Fibroblast of pulmonary artery (primary cell): ENCODE data around the gene FAM180B.
"Not testable (repeated sequence)": the region's sequence is repeated elsewhere in the genome, so short reads cannot be mapped to it uniquely, and the experiment has no call there.

ENCODE experiments used
- DNase-seq: peaks from one replicate; pipeline ENCODE4 v3.0.0-alpha.2; 2010; ENCODE audit warnings: low read depth
- H3K4me3 ChIP-seq: replicated peaks from 2 replicates; pipeline ENCODE4 v1.5.1; 2011; ENCODE audit warnings: low read depth, mild to moderate bottlenecking, control low read depth, low read length, moderate library complexity
- CTCF ChIP-seq: IDR thresholded peaks from 2 replicates; pipeline ENCODE4 v1.5.1; 2011; ENCODE audit warnings: mild to moderate bottlenecking, control low read depth, low read length, inconsistent platforms; ENCODE audit errors: missing control alignments

FAM180B gene

DNA sequence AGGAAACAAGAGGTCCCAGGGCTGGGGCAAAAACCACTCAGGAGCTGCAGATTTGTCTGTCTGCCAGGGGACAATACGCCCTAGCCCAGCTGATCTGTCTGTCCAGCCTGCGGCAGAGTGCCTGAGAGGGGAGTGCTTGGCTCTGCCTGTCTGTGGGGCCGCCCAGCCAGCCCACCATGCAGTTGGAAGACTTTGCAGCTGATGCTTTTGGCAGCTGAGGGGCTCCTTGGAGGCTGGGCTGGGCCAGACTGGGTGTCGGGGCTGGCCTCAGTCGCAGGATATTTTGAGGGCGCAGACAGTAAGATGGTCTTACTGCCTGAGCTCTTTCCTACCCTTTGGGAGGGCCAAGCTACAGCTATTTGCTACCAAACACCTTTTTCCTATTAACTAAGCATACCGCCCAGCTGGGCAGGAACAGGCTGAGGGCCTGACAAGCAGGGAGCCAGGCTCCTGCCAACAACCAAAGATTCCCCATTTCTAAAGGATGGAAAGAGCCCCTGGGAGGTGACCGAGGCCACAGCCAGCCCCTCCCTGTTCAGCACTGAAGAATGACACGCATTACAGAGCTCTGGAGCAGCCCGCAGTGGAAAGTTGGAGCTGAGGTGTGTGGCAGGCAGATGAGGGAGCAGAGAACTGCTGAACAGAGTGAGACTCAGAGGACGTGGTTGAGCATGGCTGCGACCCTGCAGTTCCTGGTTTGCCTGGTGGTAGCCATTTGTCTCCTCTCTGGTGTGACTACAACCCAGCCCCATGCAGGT, at the start of gene FAM180B:
Gene FAM180B, plus strand, starts transcription at position 581 of the 758 bp plus-strand sequence. Its CDS starts 91 bp downstream, at position 672.
- no peak within 1 kb of the TSS for H3K4me3 ChIP-seq
- TF ChIP-seq CTCF, result no peak
- DNase-seq, result no peak

DNA sequence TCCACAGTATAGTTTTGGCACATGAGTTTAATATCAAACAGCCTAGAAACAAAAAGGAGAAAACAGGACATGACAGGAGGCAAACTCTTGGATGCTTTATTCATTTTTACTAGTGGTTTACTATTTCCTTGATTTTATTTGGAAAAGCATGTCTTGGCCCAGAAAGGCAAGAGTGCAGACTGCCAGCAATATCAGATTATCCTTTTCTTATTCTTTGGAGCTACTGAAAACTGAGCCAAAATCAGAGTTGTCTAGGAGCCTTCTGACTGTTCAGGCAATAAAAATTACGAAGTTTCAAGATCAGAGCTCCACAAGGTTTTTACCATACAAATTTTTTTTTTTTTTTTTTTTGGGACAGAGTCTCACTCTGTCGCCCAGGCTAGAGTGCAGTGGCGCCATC, 49.6 kb upstream of the FAM180B start:
- no peak for DNase-seq
- no peak overlapping the region for H3K4me3 ChIP-seq
- TF ChIP-seq CTCF, result no peak

DNA sequence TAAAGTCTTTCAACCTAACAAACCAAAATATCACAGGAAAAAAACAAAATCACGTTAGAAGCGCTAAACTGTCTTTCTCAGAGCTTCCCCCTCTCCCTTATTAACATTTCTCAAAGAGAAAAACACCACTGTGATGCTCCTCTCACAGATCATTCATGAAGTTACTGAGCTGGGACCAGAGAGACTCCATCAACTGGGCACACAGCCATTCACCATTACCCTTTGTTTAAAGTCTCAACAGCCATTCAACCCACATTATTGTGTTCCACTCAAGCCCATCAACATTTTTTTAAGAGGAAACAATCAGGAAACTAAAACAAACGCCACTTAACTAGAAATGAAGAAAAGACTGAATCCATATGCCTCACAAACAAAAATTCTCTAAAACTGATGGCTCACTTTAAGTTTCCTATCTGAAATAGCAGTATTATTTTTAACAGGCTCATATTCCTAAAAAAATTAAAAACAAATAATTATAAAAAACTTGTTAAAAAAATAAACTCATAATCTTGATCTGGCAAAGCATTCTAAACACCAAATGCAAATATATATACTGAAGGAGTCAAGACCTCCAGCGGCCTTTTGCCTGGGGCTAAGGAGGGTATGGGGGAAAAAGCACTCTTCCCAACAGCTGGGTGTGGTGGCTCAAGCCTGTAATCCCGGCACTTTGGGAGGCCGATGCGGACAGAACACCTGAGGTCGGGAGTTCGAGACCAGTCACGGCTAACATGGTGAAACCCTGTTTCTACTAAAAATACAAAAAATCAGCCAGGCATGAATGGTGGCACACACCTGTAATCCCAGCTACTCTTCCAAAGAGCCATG, 47.5 kb upstream of the FAM180B start:
- no peak for TF ChIP-seq CTCF
- peak; percentile 33 for DNase-seq
- H3K4me3 ChIP-seq, result no peak overlapping the region

GRCh38 chr11:47539681-47540039, 46.8 kb upstream of the FAM180B start:
- DNase-seq, result no peak
- H3K4me3 ChIP-seq, result no peak overlapping the region

GRCh38 chr11:47541070-47541469, 45.4 kb upstream of the FAM180B start:
- TF ChIP-seq CTCF, result no peak
- DNase-seq, result no peak

More at GRCh38 chr11:47539681-47540039, 46.8 kb upstream of the FAM180B start:
- no peak for TF ChIP-seq CTCF

DNA sequence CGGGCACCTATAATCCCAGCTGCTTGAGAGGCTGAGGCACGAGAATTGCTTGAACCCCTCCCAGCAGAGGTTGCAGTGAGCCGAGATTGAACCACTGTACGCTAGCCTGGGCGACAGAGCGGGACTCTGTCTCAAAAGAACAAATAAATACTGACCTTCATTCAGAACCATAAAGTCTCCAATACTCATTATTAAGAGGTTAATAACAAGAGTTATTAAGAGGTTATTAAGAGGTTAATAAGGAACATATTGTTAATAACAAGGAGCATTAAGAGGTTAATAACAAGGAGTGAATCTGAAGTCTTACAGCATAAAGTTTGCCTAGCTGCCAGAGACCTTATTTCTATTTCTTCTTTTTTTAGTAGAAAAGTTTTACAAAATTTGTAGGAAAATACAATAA, 41.2 kb upstream of the FAM180B start:
- TF ChIP-seq CTCF, result no peak
- no peak overlapping the region for H3K4me3 ChIP-seq
- no peak for DNase-seq

More at GRCh38 chr11:47541070-47541469, 45.4 kb upstream of the FAM180B start:
- no peak overlapping the region for H3K4me3 ChIP-seq

DNA sequence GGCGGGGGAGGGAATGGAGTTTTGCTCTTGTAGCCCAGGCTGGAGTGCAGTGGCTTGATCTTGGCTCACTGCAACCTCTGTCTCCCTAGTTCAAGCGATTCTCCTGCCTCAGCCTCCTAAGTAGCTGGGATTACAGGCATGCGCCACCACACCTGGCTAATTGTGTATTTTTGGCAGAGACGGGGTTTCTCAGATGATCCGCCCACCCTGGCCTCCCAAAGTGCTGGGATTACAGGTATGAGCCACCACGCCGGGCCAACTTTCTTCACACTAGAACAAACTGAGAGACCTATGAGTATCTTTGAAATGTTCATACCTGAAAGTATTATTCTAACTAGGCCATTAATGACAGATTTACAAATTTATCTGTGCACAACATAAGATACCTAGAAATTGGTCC, 40.2 kb upstream of the FAM180B start:
- DNase-seq, H3K4me3 ChIP-seq: not testable (repeated sequence)
